PC-9 (cell line): Measurements from ENCODE around the gene DCN. TPM values are rescaled to one million over a fixed set of nuclear protein-coding genes. Genes with fewer than 3 reads are reported as not detected.

Experiments
- BruUV-seq: library from RNA; stranded (reverse); fragments of 400-500 nt; replicated peaks from 2 replicates; lab custom pipeline; 2021; lab: Mats Ljungman, UMichigan
- CTCF ChIA-PET: fragments of 300-600 bp; sonication (Branson Sonifier 250); formaldehyde crosslinking; loops from one replicate; lab custom pipeline; 2022; ENCODE audit warnings: antibody characterized with exemption; lab: Charles Lee
- POLR2A ChIA-PET: fragments of 300-600 bp; sonication (Branson Sonifier 250); formaldehyde crosslinking; loops from one replicate; lab custom pipeline; 2022; ENCODE audit warnings: antibody characterized with exemption; ENCODE audit not compliant: unreplicated experiment; lab: Charles Lee
- DNase-seq, 2 experiments: peaks; one replicate each; pipeline versions ENCODE4 v3.0.0 to v3.0.0-alpha.2; 2015 to 2022; ENCODE audit warnings: mixed read lengths in 1 of 2
- H2AFZ ChIP-seq: fragments of 200-600 bp; sonication (generic); 2 replicates; pipeline ENCODE4 v1.8.1; 2017; ENCODE audit warnings: antibody characterized with exemption
- H3F3A ChIP-seq: fragments of 200-600 bp; sonication (generic); 2 replicates; pipeline ENCODE4 v1.8.1; 2017; ENCODE audit warnings: antibody characterized with exemption, mild to moderate bottlenecking, low read depth; ENCODE audit not compliant: insufficient read depth
- H3K27ac ChIP-seq: fragments of 200-600 bp; sonication (generic); 2 replicates; pipeline ENCODE4 v1.6.1; 2016; ENCODE audit warnings: mixed run types
- H3K27me3 ChIP-seq: fragments of 200-600 bp; sonication (generic); 2 replicates; pipeline ENCODE4 v1.6.1; 2016; ENCODE audit warnings: low read depth, mixed run types; ENCODE audit not compliant: insufficient read depth
- H3K36me3 ChIP-seq: fragments of 200-600 bp; sonication (generic); 2 replicates; pipeline ENCODE4 v1.6.1; 2016; ENCODE audit warnings: low read depth, mixed run types
- H3K4me1 ChIP-seq: fragments of 200-600 bp; sonication (generic); replicated peaks from 2 replicates; pipeline ENCODE4 v1.6.1; 2016; ENCODE audit warnings: mixed run types; ENCODE audit not compliant: insufficient read depth
- H3K4me2 ChIP-seq: fragments of 200-600 bp; sonication (generic); 2 replicates; pipeline ENCODE4 v1.6.1; 2017; ENCODE audit warnings: mixed run types
- H3K4me3 ChIP-seq: fragments of 200-600 bp; sonication (generic); 2 replicates; pipeline ENCODE4 v1.6.1; 2016; ENCODE audit warnings: mixed run types
- H3K79me2 ChIP-seq: fragments of 200-600 bp; sonication (generic); 2 replicates; pipeline ENCODE4 v1.6.1; 2017; ENCODE audit warnings: low read depth, mixed run types
- H3K9me2 ChIP-seq: fragments of 200-600 bp; sonication (generic); 2 replicates; pipeline ENCODE4 v1.8.1; 2017; ENCODE audit warnings: mild to moderate bottlenecking; ENCODE audit not compliant: insufficient read depth
- H3K9me3 ChIP-seq: fragments of 200-600 bp; sonication (generic); 2 replicates; pipeline ENCODE4 v1.8.1; 2016; ENCODE audit warnings: low read depth; ENCODE audit not compliant: insufficient read depth
- H4K20me1 ChIP-seq: fragments of 200-600 bp; sonication (generic); 2 replicates; pipeline ENCODE4 v1.8.1; 2017; ENCODE audit not compliant: insufficient read depth
- EZH2 ChIP-seq: fragments of 200-600 bp; sonication (generic); IDR thresholded peaks from 2 replicates; pipeline ENCODE4 v1.8.0; 2017; ENCODE audit warnings: antibody characterized with exemption, low read depth
- intact Hi-C: fragments of 100-400 bp; cut with micrococcal nuclease; formaldehyde crosslinking; loops from one replicate; pipeline ENCODE4 v1.10.0; 2022; ENCODE audit not compliant: unreplicated experiment
- total RNA-seq: library from RNA; stranded (reverse); gene quantifications from 2 replicates; pipeline ENCODE4 v1.2.3, GENCODE V29; 2021
- TF ChIP-seq, protein P1 (sequence below): fragments of 200-600 bp; sonication (generic); conservative IDR thresholded peaks from 2 replicates; pipeline ENCODE4 v1.6.1; 2017; ENCODE audit warnings: mixed run types, antibody characterized with exemption, mild to moderate bottlenecking, moderate library complexity

The DCN gene
- total RNA-seq, 1 experiment from 2014 or later, result not detected

DNA sequence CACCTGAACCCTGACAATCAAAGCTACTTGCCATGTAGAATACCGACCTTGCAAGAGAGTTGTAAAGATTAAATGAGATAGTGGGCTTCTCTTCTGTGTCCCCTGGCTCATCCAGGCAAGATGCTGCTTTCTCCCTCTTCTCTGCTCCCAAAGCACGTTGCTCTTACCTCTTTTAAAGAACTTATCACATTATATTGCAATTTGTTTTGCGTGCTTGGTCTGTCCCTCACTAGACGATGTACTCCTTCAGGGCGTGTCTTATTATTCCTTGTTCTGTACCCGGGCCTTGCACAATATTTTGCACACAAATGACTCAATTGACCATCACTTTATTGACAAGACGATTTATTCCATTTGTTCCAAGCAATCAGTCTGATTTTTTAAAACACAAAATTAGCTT is 3.3 kb downstream of the DCN start:
- intact Hi-C loops, result no loop called here
- no peak overlapping the region for H3K27ac ChIP-seq

DNA sequence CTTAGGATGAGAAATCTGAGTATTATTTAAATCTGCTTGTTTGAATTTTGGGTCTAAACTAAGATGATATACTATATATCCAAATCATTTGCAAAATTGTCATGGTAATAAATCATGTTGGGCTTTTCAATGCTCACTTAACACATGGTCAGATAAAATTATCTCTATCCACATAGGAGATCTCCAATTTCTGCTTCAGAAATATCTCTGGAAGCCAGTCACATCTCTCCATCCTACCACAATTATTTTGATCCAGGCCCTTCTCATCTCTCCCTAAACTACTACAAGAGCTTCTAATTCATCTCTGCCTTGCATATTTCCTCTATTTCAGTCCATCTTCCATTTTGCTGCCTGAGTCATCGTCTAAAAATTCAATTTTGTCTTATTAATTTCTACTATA is 3.8 kb downstream of the DCN start:
- no peaks in the 10 kb centered on the region for H3F3A ChIP-seq
- intact Hi-C loops, result no loop called here
- H3K79me2 ChIP-seq, result no peaks in the 10 kb centered on the region
- CTCF ChIA-PET, result no interaction called here
- H3K4me2 ChIP-seq, result no peak overlapping the region
- no peak overlapping the region for H3K4me3 ChIP-seq
- no peak overlapping the region for H2AFZ ChIP-seq
- H3K9me3 ChIP-seq, result no peaks in the 10 kb centered on the region
- BruUV-seq, result no TSS peak
- H3K36me3 ChIP-seq, result no peaks in the 10 kb centered on the region
- H4K20me1 ChIP-seq, result no peaks in the 10 kb centered on the region
- POLR2A ChIA-PET, result no interaction called here
- DNase-seq, result no peak
- H3K27me3 ChIP-seq, result no peaks in the 10 kb centered on the region
- H3K27ac ChIP-seq, result no peak overlapping the region
- H3K9me2 ChIP-seq, result no peaks in the 10 kb centered on the region; the same call in 1 of the 2 replicates
- no peaks in the 10 kb centered on the region for H3K4me1 ChIP-seq
- TF ChIP-seq, protein P1, sequence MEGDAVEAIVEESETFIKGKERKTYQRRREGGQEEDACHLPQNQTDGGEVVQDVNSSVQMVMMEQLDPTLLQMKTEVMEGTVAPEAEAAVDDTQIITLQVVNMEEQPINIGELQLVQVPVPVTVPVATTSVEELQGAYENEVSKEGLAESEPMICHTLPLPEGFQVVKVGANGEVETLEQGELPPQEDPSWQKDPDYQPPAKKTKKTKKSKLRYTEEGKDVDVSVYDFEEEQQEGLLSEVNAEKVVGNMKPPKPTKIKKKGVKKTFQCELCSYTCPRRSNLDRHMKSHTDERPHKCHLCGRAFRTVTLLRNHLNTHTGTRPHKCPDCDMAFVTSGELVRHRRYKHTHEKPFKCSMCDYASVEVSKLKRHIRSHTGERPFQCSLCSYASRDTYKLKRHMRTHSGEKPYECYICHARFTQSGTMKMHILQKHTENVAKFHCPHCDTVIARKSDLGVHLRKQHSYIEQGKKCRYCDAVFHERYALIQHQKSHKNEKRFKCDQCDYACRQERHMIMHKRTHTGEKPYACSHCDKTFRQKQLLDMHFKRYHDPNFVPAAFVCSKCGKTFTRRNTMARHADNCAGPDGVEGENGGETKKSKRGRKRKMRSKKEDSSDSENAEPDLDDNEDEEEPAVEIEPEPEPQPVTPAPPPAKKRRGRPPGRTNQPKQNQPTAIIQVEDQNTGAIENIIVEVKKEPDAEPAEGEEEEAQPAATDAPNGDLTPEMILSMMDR, result no peak
- no peak for TF ChIP-seq EZH2

More for the DNA sequence above, 3.3 kb downstream of the DCN start:
- Histone ChIP-seq H3K4me1 (no peaks in the 10 kb centered on the region), H3K4me2 (no peak overlapping the region), H3F3A (no peaks in the 10 kb centered on the region), H2AFZ (no peak overlapping the region), H3K4me3 (no peak overlapping the region), H3K9me3 (no peaks in the 10 kb centered on the region; the same call in 1 of the 2 replicates), H3K36me3 (no peaks in the 10 kb centered on the region), H3K27me3 (no peaks in the 10 kb centered on the region), H4K20me1 (no peaks in the 10 kb centered on the region), H3K9me2 (no peaks in the 10 kb centered on the region; the same call in 1 of the 2 replicates), H3K79me2 (no peaks in the 10 kb centered on the region)
- DNase-seq, result no peak
- ChIA-PET CTCF (interaction anchor here (0.5 kb wide), 1 partner anchor 132 kb away, joined by 3 read pairs; no protein-coding TSS in a partner anchor), POLR2A (no interaction called here)
- no TSS peak for BruUV-seq
- no peak for TF ChIP-seq EZH2
- TF ChIP-seq, protein P1, result no peak

DNA sequence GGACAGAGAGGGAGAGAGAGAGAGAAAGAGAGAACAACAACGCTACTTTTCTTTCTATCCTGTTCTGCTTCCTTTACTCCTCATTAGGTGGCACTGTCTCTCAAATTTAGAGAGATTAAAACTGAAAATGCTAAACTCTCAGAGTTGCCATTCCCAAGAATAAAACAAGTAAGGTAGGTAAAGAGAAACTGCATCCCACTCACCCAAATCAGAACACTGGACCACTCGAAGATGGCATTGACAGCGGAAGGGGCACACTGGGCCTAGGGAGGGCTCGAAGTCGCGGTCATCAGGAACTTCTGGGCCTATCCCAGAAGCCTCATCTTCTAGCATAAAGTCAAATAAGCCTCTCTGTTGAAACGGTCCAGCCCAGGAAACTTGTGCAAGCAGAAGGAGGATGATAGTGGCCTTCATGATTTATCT is 4.5 kb downstream of the DCN start:
- POLR2A ChIA-PET, result no interaction called here
- intact Hi-C loops, result no loop called here
- no peak overlapping the region for H3K27ac ChIP-seq
- CTCF ChIA-PET, result no interaction called here
- H3K4me2 ChIP-seq, result 0 out of 2 replicates have a peak overlapping the region, but pooled peaks have one; percentile 36
- TF ChIP-seq, protein P1, result peak; percentile 47; the same call in 1 of the 2 replicates
- TF ChIP-seq EZH2, result no peak
- no peaks in the 10 kb centered on the region for H3K9me3 ChIP-seq
- H3K27me3 ChIP-seq, result no peaks in the 10 kb centered on the region
- no peak for DNase-seq
- H3F3A ChIP-seq, result no peaks in the 10 kb centered on the region
- no peaks in the 10 kb centered on the region; the same call in 1 of the 2 replicates for H3K9me2 ChIP-seq
- no peaks in the 10 kb centered on the region for H3K36me3 ChIP-seq
- no peaks in the 10 kb centered on the region for H3K4me1 ChIP-seq
- H3K79me2 ChIP-seq, result no peaks in the 10 kb centered on the region
- BruUV-seq, result no TSS peak
- no peak overlapping the region for H3K4me3 ChIP-seq
- no peaks in the 10 kb centered on the region for H4K20me1 ChIP-seq
- 0 out of 2 replicates have a peak overlapping the region, but pooled peaks have one; percentile 36 for H2AFZ ChIP-seq
